GM19239 (cell line): ENCODE data around the gene PIK3C3.
"Not testable (repeated sequence)": the region's sequence is repeated elsewhere in the genome, so short reads cannot be mapped to it uniquely, and the experiment has no call there.

Experiments
- DNase-seq: peaks from one replicate; pipeline ENCODE4 v3.0.0; 2011; ENCODE audit warnings: low spot score; ENCODE audit not compliant: insufficient read length
- FAIRE-seq: peaks from 2 replicates; lab custom pipeline; 2011; peaks lifted over from hg19 to GRCh38; lab: Jason Lieb, UNC

The PIK3C3 gene

DNA sequence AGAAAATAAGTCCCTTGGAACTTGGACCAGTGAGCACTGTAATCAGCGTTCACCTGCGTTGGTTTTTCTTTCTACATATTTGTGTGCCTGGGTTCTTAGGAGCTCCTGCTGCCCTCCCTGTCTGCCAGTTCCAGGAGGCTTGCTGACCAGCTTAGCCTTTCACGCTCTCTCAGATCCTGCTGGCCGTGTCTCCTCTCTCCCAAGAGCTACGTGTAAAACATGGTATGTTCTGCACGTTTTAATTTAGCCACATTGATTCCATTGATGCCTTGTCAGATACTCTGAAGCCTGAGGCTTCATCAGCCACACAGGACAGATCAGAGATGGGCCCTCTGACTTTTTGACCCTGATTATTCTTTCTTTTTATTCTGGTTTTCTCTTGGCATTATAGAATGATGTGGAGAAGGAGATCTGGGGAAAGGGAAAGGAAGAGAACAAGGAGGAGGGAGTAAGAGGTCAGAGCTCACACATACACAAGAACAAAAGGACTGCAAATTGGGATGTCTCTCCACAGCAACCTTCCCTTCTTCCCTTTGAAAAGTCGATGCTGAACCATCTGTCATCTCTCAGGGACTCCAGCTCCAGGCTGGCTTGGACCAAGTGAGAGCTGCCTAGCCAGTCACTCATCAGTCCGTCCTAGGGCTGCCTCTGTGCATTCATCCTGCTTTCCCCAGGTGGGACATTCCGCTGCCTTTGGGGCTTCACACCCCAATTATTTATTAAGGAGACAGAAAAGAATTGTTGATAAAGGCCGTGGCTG lies 152.8 kb downstream of the PIK3C3 start:
- DNase-seq (no peak), FAIRE-seq (no peak)

DNA sequence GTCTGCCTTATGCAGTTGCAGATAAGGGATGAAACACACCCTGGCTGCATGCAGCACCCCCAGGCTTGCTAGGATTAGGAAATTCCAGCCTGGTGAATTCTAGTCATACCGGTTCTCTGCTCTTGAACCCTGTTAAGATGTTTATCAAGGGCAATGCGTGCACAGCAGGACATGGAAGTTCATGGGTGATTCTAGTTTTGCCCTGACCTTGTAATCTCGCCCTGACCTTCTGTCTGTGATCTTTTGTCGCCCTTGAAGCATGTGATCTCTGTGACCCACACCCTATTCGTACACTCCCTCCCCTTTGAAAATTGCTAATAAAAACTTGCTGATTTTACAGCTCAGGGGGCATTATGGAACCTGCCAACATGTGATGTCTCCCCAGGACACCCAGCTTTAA lies 157.1 kb downstream of the PIK3C3 start:
- not testable (repeated sequence) for DNase-seq, FAIRE-seq

DNA sequence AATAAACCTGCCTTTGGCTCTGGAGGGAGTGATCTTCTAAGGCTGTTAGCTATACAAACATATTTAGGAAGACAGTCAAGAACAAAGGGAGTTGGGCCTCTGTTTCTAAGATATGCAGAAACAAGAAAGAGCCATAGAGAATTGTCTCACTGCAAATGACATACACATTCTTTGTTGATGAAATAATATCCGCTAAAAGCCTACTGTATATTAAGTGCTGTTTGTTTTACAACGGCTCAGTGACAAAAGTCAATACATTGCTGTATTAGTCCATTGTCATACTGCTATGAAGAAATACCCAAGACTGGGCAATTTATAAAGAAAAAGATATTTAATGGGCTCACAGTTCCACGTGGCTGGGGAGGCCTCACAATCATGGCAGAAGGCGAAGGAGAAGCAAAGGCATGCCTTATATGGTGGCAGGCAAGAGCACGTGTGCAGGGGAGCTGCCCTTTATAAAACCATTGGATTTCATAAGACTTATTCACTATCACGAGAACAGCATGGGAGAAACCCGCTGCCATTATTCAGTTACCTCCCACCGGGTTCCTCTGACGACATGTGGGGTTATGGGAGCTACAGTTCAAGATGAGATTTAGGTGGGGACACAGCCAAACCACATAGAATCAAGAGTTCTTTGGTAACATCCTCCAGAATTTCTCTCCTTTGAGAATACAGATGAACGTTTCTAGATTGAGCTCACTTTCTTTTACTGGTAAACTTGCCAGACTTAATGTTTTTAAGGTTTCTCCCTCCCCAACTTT lies 157.8 kb downstream of the PIK3C3 start:
- FAIRE-seq (no peak), DNase-seq (no peak)

DNA sequence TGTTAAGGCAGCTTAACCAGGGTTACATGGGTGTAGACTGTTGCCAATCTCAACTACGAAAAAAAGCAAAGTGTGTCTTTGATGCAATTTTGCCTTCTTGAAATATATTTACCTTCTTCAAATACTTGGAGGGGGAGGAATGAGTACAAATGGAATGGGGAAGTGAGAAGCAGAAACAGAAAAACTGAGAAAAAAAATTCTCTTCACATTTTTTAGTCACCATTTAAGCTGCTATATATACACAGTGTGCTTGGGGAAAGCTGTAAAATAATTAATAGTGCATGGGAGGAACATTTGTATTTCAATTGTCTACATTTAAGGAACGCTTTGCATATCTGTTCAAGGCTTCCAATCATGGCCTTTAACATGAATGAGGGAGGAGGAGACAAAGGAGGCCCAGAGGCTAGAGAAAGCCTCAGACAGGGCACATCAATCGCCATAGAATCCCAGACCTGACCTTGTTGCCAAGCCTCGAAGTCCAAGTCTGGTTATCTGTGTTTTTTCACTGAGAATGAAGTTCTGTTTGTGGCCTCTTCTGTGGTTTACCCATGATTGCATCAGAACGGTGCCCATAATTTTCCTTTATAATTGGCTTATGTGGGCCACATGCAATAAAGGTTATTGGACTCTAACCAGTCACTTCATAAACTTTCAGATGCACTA lies 158.6 kb downstream of the PIK3C3 start:
- no peak for FAIRE-seq
- DNase-seq: no peak

DNA sequence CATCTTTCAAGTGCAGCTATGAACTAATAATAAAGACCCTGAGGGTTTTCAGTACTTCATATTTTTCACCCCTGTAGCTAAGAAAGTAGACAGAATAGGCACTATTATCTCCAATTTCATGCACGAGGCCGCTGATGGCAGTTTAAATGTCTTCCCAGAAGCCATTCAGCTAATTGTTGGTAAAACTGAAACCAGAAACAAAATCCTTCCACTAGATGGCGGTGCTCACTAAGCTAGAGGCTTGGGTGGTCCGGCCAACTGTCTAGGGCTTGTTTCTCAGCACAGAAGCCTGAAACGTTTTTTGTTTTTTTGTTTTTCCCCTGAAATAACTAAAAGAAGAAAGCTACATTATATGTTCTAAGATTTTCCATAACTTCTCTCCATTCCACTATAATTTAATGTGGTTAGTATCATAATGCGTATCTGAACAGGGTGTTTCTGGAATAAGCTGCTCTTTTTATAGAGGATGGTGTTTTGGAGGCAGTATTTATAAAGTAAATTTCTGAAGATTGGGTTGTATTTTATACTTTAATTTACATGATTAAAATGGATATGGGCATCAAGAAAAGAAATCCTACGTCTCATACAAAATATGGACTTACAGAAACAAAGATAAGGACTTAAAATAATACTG lies 159.4 kb downstream of the PIK3C3 start:
- FAIRE-seq: peak; percentile 90
- DNase-seq: peak; percentile 34

DNA sequence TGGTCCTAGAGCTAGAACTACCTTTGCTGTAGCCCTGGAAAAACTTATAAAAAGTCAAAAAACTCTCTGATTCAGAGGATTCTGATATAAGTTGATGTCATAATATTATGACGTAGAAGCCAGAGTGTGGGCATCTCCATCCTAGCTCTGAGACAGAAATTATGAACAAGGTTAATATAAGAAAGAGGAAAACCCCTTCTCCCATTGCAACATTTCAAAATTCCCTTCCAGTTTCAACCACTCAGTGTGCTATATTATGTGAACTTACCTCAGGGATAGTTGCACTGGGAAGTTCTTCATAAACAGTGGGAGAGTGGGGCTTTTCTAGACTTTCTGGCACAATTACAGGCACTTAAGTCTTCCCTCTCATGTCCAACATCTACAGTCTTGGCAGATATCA lies 171.6 kb downstream of the PIK3C3 start:
- FAIRE-seq: no peak
- no peak for DNase-seq

DNA sequence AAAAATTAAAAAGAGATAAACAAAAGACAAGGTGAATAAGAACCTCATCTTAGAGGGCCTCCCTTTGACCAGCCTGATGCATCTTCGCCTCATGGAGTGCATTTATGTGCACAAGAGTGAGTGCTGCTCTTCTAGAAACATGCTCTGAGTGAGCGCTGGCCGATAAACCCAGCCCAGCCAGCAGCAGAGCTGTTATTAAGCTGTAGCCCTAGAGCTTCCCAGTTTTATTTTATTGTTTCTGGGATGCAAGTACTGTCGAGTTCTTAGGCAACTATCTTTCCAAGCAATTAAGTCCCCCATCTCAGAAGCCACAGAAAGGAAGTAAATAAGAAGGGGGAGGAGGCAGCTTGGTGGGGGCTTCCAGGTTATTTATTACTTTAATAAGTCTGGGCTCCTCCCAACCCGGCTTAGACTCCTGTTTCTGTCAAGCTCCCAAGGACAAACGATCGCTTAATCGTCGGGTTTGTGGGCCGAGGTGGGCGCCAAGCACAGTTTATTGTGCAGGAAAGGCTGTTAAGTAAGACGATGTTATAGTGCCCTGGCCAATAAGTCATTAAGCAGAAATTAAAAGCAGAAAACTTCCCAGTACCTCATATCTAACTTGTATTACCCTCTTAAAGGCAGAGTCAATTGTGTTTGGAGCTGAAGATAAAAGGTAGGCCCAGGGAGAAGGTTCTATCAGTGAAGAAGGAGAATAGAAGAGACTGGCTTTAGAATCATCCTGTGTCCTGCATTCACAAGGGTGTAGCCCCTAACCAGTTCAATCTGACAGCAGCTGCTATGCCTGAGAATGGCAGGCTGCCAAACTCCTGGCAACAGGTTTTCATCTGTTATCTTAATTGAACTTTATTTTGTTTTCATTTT lies 176.3 kb downstream of the PIK3C3 start:
- FAIRE-seq (no peak), DNase-seq (no peak)

DNA sequence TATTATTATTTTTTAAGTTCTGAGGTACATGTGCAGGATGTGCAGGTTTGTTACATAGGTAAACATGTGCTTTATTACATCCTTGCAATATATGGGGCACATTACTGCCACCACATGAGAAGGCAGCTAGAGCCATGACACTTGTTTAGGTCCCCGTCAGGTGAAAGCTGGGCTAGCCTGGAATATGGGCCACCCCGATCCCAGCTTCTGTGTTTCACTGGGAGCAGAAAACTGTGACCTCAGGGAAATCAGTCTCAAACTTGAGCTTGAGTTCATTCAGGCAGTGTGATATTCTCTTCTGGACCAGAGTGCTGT lies 176.9 kb downstream of the PIK3C3 start:
- DNase-seq (no peak), FAIRE-seq (no peak)
